GM21423 (cell line): ENCODE data around the gene SLC2A4RG.

Source experiments
- ATAC-seq: cut with Tn5 transposase; IDR thresholded peaks from one replicate; pipeline ENCODE4 v1.9.1; 2021; ENCODE audit warnings: mild to moderate bottlenecking, moderate library complexity; ENCODE audit not compliant: unreplicated experiment

Gene SLC2A4RG

GRCh38 chr20:63738687-63739129, 868 bp upstream of the SLC2A4RG start:
- ATAC-seq, result no peak

- no peak for ATAC-seq
Measured at GRCh38 chr20:63740070-63740626, 572 bp downstream of the SLC2A4RG start.

- no peak for ATAC-seq
Measured at GRCh38 chr20:63740627-63741353, 1.2 kb downstream of the SLC2A4RG start.

GRCh38 chr20:63741354-63741675, 1.7 kb downstream of the SLC2A4RG start:
- ATAC-seq, result no peak

- no peak for ATAC-seq
Measured at GRCh38 chr20:63741676-63742380, 2.3 kb downstream of the SLC2A4RG start.

GRCh38 chr20:63742381-63743024, 2.9 kb downstream of the SLC2A4RG start:
- ATAC-seq, result no peak

- ATAC-seq, result no peak
Measured at GRCh38 chr20:63743210-63743970, 3.8 kb downstream of the SLC2A4RG start.

GRCh38 chr20:63744158-63744557, 4.6 kb downstream of the SLC2A4RG start:
- no peak for ATAC-seq

- no peak for ATAC-seq
Measured at GRCh38 chr20:63744574-63745423, 5.2 kb downstream of the SLC2A4RG start.

- ATAC-seq, result no peak
Measured at GRCh38 chr20:63745424-63745805, 5.8 kb downstream of the SLC2A4RG start.

GRCh38 chr20:63745961-63746731, 6.6 kb downstream of the SLC2A4RG start:
- no peak for ATAC-seq

GRCh38 chr20:63746751-63747315, 7.3 kb downstream of the SLC2A4RG start:
- ATAC-seq, result no peak

- ATAC-seq, result no peak
Measured at GRCh38 chr20:63747622-63748069, 8.1 kb downstream of the SLC2A4RG start.

GRCh38 chr20:63748070-63748933, 8.7 kb downstream of the SLC2A4RG start:
- no peak for ATAC-seq

- no peak for ATAC-seq
Measured at GRCh38 chr20:63748934-63749270, 9.3 kb downstream of the SLC2A4RG start.

- ATAC-seq, result no peak
Measured at GRCh38 chr20:63749597-63750508, 10.3 kb downstream of the SLC2A4RG start.
